ENCODE data around the gene SPDYE1.
"Not testable (repeated sequence)": the region's sequence is repeated elsewhere in the genome, so short reads cannot be mapped to it uniquely, and the experiment has no call there.

Gene SPDYE1, protein sequence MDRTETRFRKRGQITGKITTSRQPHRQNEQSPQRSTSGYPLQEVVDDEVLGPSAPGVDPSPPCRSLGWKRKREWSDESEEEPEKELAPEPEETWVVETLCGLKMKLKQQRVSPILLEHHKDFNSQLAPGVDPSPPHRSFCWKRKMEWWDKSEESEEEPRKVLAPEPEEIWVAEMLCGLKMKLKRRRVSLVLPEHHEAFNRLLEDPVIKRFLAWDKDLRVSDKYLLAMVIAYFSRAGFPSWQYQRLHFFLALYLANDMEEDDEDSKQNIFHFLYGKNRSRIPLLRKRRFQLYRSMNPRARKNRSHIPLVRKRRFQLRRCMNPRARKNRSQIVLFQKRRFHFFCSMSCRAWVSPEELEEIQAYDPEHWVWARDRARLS

DNA sequence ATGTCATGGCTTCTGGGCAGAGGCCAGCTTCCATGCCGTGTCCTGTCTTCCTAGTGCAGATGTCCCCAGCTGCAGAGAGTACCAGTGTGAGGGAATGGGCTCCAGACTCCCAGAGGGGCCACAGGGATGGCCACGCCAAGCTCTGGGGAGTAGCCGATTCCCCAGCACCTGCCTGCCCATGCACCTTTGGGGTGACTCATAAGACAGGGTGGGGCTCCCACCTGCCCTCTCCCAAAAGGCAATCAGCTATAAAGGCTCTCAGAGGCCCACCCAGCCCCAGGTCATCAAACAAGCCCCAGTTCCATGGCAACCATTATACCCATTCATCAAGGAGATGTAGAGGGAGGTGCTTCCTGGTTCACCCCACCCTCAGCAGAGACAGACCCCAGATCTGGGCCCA lies at the start of gene SPDYE1:
TSS of gene SPDYE1 (plus strand) at position 366 of the 400 bp plus-strand sequence. CDS start 2,053 bp downstream, outside the sequence.
- DNase-seq: not testable (repeated sequence)

- DNase-seq: no peak
Measured at GRCh38 chr7:43952028-43952427, 45.7 kb upstream of the SPDYE1 start.

GRCh38 chr7:43953071-43953470 lies 44.6 kb upstream of the SPDYE1 start:
- DNase-seq: no peak

GRCh38 chr7:43954524-43955228 lies 43.0 kb upstream of the SPDYE1 start:
- DNase-seq: no peak

DNA sequence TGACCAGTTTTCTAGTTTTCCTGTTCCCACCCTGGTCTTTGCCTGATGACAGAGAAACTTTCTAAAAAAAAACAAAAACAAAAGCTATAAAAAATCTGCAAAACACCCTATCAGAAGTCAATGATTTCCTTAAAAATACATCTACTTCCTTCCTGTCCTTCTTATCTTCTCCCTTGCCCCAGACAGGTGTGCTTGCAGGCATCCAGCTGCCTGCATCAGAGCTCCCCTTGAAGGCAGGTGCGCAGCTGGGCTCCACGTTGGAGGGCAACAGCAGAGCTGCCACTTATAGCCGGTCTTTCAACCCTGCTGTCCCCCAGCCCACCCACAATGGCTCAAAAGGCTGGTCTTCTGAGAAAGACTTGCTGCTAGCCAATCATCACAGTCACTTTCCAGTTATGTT lies 41.7 kb upstream of the SPDYE1 start:
- no peak for DNase-seq

- DNase-seq: no peak
Measured at GRCh38 chr7:43960933-43961332, 36.8 kb upstream of the SPDYE1 start.

DNA sequence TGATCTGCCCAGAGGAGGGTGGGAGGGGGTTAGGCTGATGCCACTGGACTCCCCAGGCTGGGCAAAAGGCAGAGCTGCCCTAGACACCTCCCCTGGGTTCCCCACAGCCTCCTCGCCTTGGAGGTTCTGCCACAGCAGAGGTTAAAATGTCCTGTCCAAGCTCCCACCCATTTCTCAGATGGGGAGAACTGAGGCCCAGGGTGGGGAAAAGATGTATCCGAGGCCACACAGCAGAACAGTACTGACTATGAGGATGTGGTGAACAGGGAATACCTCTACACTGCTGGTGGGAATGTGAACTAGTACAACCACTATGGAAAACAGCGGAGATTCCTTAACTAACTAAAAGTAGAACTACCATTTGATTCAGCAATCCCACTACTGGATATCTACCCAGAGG lies 31.3 kb upstream of the SPDYE1 start:
- not testable (repeated sequence) for DNase-seq

GRCh38 chr7:43968172-43969040 lies 29.3 kb upstream of the SPDYE1 start:
- DNase-seq: not testable (repeated sequence)

GRCh38 chr7:43969586-43969985 lies 28.1 kb upstream of the SPDYE1 start:
- not testable (repeated sequence) for DNase-seq

GRCh38 chr7:43970698-43971097 lies 27.0 kb upstream of the SPDYE1 start:
- not testable (repeated sequence) for DNase-seq

GRCh38 chr7:43974033-43974573 lies 23.6 kb upstream of the SPDYE1 start:
- not testable (repeated sequence) for DNase-seq

DNA sequence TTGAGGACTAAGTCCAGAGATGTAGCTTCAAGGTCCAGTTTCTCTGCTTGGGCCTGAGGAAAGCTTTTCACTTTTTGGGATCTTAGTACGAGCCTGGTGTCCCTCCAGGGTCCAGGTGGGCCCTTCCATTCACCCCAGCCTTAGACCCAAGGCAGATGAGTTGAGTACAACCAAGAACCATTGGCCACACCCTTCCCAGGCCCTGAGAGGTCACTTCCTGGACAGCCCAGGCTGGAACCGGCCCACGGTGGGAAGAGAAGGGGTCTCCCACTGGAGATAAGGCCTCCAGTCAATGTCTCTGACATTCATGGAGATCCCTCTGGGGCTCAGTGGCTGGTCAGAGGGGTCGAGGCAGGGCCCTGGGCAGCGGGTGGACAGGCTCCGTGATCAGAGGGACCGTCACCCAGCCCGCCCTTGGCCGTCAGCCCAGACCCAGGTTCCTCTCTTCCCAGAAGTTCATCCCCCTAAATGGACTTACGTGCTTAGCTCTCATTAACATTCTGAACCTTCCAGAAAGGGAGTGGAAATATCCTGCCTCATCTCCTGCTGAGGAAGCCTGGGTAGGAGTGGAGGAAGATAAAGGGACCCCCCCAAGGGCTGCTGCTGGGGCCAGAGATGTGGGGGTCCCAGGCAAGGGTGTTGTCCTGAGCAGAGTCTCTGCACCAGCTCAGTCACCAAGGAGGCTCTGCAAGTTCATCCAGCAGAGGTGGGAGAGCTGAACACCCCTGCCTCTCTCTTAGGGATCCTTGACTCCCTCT lies 22.8 kb upstream of the SPDYE1 start:
- not testable (repeated sequence) for DNase-seq

GRCh38 chr7:43977525-43977924 lies 20.2 kb upstream of the SPDYE1 start:
- no peak for DNase-seq

DNA sequence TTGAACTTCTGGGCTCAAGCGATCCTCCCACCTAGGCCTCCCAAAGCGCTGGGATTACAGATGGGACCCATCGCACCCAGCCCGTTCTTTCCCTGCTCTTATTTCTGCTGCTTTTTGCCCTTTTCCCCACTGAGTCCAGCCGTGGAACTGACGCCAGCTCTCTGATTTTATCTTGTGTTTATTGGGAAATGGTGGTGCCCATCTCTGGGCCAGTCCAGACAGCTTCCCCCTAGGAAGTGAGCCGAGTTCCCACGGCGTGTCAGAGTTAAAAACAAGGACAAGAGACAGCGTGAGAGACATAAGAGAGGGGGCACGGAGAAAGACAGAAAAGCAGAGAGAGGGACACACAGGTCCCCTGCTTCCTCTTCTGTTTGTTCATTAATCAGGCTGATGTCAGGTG lies 19.6 kb upstream of the SPDYE1 start:
- DNase-seq: not testable (repeated sequence)

- not testable (repeated sequence) for DNase-seq
Measured at GRCh38 chr7:43982848-43983247, 14.8 kb upstream of the SPDYE1 start.

- not testable (repeated sequence) for DNase-seq
Measured at GRCh38 chr7:43983736-43984135, 14.0 kb upstream of the SPDYE1 start.

GRCh38 chr7:43985904-43986864 lies 11.5 kb upstream of the SPDYE1 start:
- peak; percentile 82 to 86 for DNase-seq

DNA sequence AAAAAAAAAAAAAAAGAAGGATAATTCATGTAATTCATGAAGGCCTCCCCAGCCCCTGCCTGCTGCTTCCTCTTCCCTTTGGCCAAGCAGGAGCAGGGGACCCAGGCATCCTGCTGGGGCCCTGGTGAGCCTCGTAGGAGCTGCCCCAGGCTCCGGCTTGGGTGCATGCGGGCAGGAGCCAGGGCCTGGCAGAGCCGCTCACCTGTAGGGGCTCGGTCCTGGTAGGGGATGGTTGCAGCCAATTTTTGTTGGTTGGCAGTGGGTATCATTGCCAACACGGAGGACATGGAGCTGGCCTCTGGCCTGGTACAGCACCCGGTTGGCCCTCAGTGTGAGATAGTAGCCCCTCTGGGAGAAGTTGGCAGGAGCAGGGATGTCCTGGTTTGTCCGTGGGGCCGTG lies 10.2 kb upstream of the SPDYE1 start:
- not testable (repeated sequence) for DNase-seq

DNA sequence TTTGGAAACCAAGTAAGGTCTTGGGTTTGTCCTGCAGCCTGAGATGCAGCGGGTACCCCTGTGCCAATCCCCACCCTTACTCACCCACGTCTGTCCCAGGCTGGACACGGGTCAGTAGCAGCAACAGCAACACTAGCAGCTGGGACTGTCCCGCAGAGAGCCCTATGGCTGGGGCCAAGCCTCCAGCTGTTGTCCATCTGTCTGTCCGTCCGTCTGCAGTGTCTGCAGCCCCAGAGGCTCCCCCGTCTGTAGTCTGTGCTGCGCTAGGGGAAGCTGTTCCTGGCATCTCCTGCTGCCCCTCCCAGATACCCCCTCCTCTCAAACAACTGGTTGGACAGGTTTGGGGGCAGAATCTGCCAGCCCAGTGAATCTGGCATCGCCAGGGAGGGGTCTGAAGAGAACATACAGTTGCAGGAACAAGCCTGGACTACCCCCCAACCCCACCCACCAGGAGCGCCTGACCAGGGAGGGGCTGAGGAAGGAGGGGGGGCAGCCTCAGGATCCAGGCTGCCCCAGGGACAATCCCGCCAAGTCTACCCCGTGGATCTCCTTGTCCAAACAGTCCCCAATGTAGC lies 7.6 kb upstream of the SPDYE1 start:
- DNase-seq: not testable (repeated sequence)

DNA sequence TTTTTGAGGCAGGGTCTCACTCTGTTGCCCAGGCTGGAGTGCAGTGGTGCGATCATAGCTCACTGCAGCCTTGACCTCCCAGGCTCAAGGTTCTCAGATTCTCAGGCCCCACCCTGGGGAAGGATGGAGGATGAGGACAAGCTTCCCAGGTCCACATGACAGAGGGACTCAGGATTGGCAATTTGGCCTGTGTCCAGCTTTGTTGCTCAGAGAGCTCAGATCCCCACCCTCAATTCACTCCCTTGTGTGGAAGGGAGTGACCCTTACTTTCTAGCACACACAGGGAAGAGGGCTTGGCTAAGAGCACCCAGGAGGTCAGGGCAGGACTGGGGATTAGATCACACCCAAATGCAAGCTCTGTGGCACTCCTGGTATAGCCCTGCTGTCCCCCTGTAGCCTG lies 6.9 kb upstream of the SPDYE1 start:
- not testable (repeated sequence) for DNase-seq

Data from activated CD4-positive, alpha-beta T cell treated with anti-CD3 and anti-CD28 coated beads, Interleukin-2, amount 50 U/mL, for 4 hours (primary cell).